Panc1 (cell line): Measurements from ENCODE around the gene RBFOX1. TPM values are rescaled to one million over a fixed set of nuclear protein-coding genes. Genes with fewer than 3 reads are reported as not detected.

Source experiments
- ATAC-seq: fragments of 200-7000 bp; cut with Tn5 transposase; 2 replicates; pipeline ENCODE4 v1.9.1; 2020; ENCODE audit warnings: mild to moderate bottlenecking, moderate library complexity
- BruUV-seq: library from RNA; stranded (reverse); fragments of 400-500 nt; replicated peaks from 2 replicates; lab custom pipeline; 2021; lab: Mats Ljungman, UMichigan
- CTCF ChIA-PET: fragments of 300-600 bp; sonication (Branson Sonifier 250); formaldehyde crosslinking; loops from one replicate; lab custom pipeline; 2022; ENCODE audit warnings: antibody characterized with exemption; lab: Charles Lee
- POLR2A ChIA-PET: fragments of 300-600 bp; sonication (Branson Sonifier 250); formaldehyde crosslinking; loops from one replicate; lab custom pipeline; 2022; ENCODE audit warnings: antibody characterized with exemption; lab: Charles Lee
- DNase-seq: peaks from one replicate; pipeline ENCODE4 v3.0.0-alpha.2; 2010; ENCODE audit warnings: low read depth, low spot score
- H3K27ac ChIP-seq: 2 replicates; pipeline ENCODE4 v1.5.1; 2011; ENCODE audit warnings: mild to moderate bottlenecking, low read length, inconsistent platforms
- H3K27me3 ChIP-seq: fragments of 200-500 bp; sonication (Bioruptor generic); 2 replicates; pipeline ENCODE4 v1.6.0; 2014; ENCODE audit warnings: low read length, inconsistent platforms; ENCODE audit not compliant: control insufficient read depth, insufficient read depth
- H3K36me3 ChIP-seq: fragments of 200-500 bp; sonication (Bioruptor generic); 2 replicates; pipeline ENCODE4 v1.5.1; 2014; ENCODE audit warnings: inconsistent platforms, mild to moderate bottlenecking, low read length, moderate library complexity; ENCODE audit not compliant: control insufficient read depth, insufficient read depth
- H3K4me1 ChIP-seq: 2 replicates; pipeline ENCODE4 v1.5.1; 2011; ENCODE audit warnings: inconsistent platforms, mild to moderate bottlenecking, low read length, moderate library complexity; ENCODE audit not compliant: control insufficient read depth, insufficient read depth
- H3K4me3 ChIP-seq, 2 experiments: 2 replicates each; pipeline ENCODE4 v1.5.1; 2011 to 2012; ENCODE audit warnings: low read depth in 2 of 2, low read length in 2 of 2, mild to moderate bottlenecking in 2 of 2, inconsistent platforms in 1 of 2, moderate library complexity in 1 of 2
- H3K9me3 ChIP-seq: fragments of 200-500 bp; sonication (Bioruptor generic); 2 replicates; pipeline ENCODE4 v1.5.1; 2014; ENCODE audit warnings: low read depth, mild to moderate bottlenecking, inconsistent platforms, low read length, moderate library complexity; ENCODE audit not compliant: control insufficient read depth, insufficient read depth
- POLR2AphosphoS5 ChIP-seq: IDR thresholded peaks from 2 replicates; pipeline ENCODE4 v1.6.1; 2012; ENCODE audit warnings: mild to moderate bottlenecking, low read depth, low read length, moderate library complexity
- REST ChIP-seq, 2 experiments: IDR thresholded peaks; 2 replicates each; pipeline ENCODE4 v1.6.1; 2011 to 2012; ENCODE audit warnings: low read depth in 2 of 2, control low read depth in 1 of 2, low read length in 1 of 2, mild to moderate bottlenecking in 1 of 2, moderate library complexity in 1 of 2; ENCODE audit not compliant: insufficient read depth in 1 of 2
- SIN3A ChIP-seq: IDR thresholded peaks from 2 replicates; pipeline ENCODE4 v1.6.1; 2012; ENCODE audit warnings: low read depth, mild to moderate bottlenecking, low read length, moderate library complexity, borderline replicate concordance; ENCODE audit not compliant: insufficient read depth
- TCF7L2 ChIP-seq: IDR thresholded peaks from 2 replicates; pipeline ENCODE4 v1.6.1; 2011; ENCODE audit warnings: mild to moderate bottlenecking, low read depth, low read length, inconsistent platforms
- in situ Hi-C: cut with HindIII; loops from 2 replicates; pipeline ENCODE4 v1.10.0; 2016; ENCODE audit warnings: low sequenced_read_pairs, low pct_unique_long_range_greater_than_20kb
- intact Hi-C: fragments of 100-400 bp; cut with micrococcal nuclease; formaldehyde crosslinking; loops from one replicate; pipeline ENCODE4 v1.10.0; 2022; ENCODE audit not compliant: unreplicated experiment
- total RNA-seq: library from RNA; stranded (reverse); gene quantifications from one replicate; pipeline ENCODE4 v1.2.1, GENCODE V29; 2021; ENCODE audit not compliant: unreplicated experiment
- TF ChIP-seq, protein P1 (sequence below): fragments of 450-650 bp; IDR thresholded peaks from 2 replicates; pipeline ENCODE4 v1.5.1; 2017; ENCODE audit warnings: mild to moderate bottlenecking

RBFOX1 gene
- total RNA-seq, 1 experiment from 2014 or later, result not detected

GRCh38 chr16:7651803-7652570, 319.3 kb downstream of the RBFOX1 start:
- in situ Hi-C loops (no loop called here), intact Hi-C loops (no loop called here)
- ChIA-PET CTCF (no interaction called here), POLR2A (no interaction called here)
- H3K4me3 ChIP-seq, result no peak overlapping the region
- H3K4me1 ChIP-seq, result no peaks in the 10 kb centered on the region
- TF ChIP-seq, protein P1, sequence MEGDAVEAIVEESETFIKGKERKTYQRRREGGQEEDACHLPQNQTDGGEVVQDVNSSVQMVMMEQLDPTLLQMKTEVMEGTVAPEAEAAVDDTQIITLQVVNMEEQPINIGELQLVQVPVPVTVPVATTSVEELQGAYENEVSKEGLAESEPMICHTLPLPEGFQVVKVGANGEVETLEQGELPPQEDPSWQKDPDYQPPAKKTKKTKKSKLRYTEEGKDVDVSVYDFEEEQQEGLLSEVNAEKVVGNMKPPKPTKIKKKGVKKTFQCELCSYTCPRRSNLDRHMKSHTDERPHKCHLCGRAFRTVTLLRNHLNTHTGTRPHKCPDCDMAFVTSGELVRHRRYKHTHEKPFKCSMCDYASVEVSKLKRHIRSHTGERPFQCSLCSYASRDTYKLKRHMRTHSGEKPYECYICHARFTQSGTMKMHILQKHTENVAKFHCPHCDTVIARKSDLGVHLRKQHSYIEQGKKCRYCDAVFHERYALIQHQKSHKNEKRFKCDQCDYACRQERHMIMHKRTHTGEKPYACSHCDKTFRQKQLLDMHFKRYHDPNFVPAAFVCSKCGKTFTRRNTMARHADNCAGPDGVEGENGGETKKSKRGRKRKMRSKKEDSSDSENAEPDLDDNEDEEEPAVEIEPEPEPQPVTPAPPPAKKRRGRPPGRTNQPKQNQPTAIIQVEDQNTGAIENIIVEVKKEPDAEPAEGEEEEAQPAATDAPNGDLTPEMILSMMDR, result no peak
- TF ChIP-seq REST (IDR thresholded peaks at IDR 0.05; ENCODE audit: insufficient read depth in 1 of 2, low read depth in 2 of 2, low read length in 1 of 2) (no peak), TCF7L2 (no peak), POLR2AphosphoS5 (no peak), SIN3A (no peak)
- no peaks in the 10 kb centered on the region for H3K27me3 ChIP-seq
- no peak overlapping the region for H3K27ac ChIP-seq
- no peaks in the 10 kb centered on the region for H3K36me3 ChIP-seq
- no peak for DNase-seq
- BruUV-seq, result no TSS peak
- ATAC-seq, result no peak
- H3K9me3 ChIP-seq, result no peaks in the 10 kb centered on the region

GRCh38 chr16:7653746-7654461, 321.3 kb downstream of the RBFOX1 start:
- ATAC-seq, result no peak
- DNase-seq, result no peak
- ChIA-PET POLR2A (no interaction called here), CTCF (no interaction called here)
- Histone ChIP-seq H3K27me3 (no peaks in the 10 kb centered on the region), H3K4me3 (no peak overlapping the region), H3K4me1 (no peaks in the 10 kb centered on the region), H3K27ac (no peak overlapping the region), H3K36me3 (no peaks in the 10 kb centered on the region), H3K9me3 (no peaks in the 10 kb centered on the region)
- in situ Hi-C loops, result no loop called here
- no TSS peak for BruUV-seq
- intact Hi-C loops, result no loop called here
- no peak for TF ChIP-seq SIN3A
- TF ChIP-seq, protein P1, result no peak
- TF ChIP-seq TCF7L2, result no peak
- TF ChIP-seq REST (IDR thresholded peaks at IDR 0.05; ENCODE audit: insufficient read depth in 1 of 2, low read depth in 2 of 2, low read length in 1 of 2), result no peak
- no peak for TF ChIP-seq POLR2AphosphoS5
